GM12892 (cell line): ENCODE results near the gene CALML3.

Experiments used
- POLR2A ChIP-seq: IDR thresholded peaks from 2 replicates; pipeline ENCODE4 v1.6.1; 2011; ENCODE audit warnings: low read depth, low read length, control low read depth
- POLR2AphosphoS5 ChIP-seq: IDR thresholded peaks from 2 replicates; pipeline ENCODE4 v1.6.1; 2011; ENCODE audit warnings: low read depth, low read length, control low read depth

DNA sequence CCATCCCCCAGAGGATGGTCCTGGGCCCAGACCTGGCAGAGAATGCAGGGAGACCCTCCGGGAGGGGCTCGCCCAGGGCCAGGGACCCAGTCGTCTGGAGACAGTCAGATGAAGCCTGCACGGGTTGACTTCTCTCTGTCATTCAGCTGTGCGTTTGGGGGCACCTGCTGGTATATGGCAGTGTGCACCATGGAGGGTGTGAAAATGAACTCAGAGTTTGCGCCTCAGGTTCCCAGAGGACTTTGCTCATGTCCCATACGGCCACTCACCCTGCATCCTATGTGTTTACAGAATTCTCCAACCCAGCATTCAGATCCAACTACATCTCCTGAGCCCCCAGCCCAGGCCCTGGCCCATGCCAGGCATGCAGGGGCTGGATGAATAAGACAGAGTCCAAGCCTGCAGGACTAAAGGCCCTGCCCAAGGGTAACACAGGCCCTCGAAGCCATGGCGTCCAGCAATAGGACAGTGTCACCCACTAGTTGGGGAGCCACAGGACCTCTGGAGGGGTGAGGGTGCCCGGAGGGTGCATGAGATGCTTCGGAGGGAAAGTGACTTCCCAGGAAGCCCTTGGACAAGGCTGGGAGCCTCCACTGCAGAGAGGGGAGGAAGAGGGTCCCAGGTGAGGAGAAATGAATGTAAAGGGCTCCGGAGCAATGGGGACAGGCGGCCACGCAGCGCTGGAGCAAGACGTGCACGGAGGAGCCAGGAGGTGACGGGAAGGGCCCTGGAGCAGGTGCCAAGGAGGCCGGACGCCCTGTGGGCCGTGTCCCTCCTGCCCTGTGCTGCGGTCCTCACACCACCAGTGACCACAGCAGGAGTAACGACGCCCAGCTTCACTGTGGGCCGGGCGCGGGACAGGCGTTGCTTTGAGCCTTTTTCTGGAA, 36.3 kb downstream of the CALML3 start:
- TF ChIP-seq POLR2AphosphoS5 (no peak), POLR2A (no peak)
